GM21529 (cell line): ENCODE measurements around the gene LARP4B.
A peak's percentile ranks its signal among the peaks of the same experiment; 100 is the strongest.
"Not testable (repeated sequence)": the region's sequence is repeated elsewhere in the genome, so short reads cannot be mapped to it uniquely, and the experiment has no call there.

ENCODE experiments used
- ATAC-seq: cut with Tn5 transposase; IDR thresholded peaks from one replicate; pipeline ENCODE4 v1.9.1; 2021; ENCODE audit not compliant: unreplicated experiment

The LARP4B gene

DNA sequence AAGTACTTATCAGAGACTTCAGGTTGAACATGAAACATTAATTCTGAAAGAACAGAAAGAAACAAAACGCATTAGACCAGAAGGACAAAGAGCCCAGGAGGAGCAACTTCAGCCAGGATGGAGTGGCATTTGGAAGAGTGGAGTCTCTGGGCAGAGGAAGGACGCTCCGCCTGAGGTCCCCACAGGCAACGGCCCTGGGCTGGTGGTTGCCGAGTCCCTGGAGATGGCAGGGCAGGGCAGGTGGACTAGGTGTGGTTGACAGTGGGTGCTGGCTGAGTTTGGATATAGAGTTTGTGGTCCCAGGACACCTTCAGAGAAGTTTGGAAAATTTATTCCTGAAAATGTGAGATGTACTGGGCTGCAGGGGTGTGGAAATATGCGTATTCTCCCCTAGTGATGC, 27.4 kb upstream of the LARP4B start:
- no peak for ATAC-seq

DNA sequence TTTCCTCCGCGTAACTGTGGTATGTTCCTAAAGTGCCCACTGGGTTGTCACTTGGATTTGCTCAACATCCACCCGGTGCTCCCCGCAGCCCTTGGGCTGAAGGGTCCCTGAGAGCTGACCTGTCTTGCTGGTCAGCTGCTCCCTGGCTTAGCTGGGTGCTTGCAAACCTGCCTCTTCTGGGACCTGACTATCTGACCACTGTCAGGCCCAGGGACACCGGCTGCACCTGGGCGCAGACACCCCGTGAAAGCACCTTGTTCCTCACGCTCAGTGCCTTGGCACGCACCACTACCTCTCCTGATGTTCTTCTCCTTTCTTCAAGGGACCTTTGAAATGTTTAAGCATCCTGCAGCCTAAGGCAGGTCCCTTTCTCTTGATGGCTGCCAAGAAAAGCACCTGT, 26.6 kb upstream of the LARP4B start:
- ATAC-seq, result no peak

DNA sequence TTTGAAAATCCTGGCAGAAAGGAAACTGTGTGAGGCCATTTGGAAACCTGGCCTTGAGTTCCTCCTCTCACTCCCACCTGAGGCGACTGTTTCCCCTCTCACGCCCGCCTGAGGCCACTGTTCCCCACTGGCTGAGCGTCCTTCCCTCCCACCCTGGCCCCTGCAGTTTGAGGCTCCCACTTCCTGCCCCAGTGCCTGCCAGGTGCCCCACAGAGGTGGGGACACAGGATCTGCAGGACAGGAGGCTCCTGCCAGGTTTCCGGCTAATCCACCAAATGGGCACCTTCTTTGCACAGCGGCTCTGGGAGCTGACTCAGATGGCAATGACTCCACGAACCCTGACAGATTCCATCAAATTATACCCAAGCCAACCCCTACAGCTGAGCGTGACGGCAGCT, 24.3 kb upstream of the LARP4B start:
- no peak for ATAC-seq

DNA sequence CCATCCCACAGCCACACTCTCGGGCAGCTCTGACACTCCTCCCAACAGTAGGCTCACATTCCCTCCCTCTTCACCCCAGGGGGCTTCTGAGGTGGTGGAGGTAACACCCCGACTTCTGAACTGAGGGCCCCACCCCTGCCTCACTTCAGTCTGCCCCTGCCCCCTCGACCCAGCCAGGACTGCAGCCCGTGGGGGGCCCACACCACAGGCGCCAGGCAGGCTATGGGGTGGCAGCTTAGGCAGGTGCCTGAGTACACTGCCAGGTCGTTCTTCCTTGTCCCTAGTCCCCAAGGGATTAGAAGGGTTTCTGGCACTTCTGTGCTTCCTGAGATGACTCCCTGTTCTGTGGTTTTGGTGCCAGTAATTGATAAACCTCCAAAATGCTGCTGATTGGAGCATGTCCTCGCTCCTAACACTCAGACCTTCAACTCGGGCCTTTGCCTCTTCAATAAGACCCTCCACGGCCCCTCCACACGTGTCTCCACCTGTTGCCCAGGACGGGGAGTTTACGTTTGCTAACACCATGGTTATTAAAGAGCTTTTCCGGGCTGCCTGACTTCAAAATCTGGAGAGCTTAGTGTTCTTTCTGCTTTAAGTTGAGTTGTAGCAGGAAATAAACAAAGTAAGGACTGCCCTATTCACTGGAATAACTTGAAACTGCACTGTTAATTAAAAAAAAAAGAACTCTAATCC, 23.8 kb upstream of the LARP4B start:
- ATAC-seq, result no peak

DNA sequence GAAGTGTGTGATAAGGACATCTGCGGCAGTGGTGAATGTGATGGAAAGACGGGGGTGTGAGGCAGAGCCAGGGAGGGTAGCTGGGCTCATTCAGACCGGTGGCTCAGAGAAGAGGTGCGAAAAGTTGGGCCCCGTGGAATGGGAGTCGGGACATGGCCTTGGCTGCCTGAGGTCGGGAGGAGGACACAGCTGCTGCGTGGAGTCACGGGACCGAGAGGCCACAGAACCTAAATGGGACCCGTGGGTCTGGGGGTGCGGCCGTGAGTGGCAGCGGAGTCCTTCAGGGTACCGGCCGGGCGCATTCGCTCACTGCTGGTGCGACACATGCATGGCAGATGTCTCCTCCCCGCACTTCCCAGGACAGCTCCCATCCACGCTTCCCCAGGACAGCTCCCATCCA, 22.9 kb upstream of the LARP4B start:
- ATAC-seq, result no peak

DNA sequence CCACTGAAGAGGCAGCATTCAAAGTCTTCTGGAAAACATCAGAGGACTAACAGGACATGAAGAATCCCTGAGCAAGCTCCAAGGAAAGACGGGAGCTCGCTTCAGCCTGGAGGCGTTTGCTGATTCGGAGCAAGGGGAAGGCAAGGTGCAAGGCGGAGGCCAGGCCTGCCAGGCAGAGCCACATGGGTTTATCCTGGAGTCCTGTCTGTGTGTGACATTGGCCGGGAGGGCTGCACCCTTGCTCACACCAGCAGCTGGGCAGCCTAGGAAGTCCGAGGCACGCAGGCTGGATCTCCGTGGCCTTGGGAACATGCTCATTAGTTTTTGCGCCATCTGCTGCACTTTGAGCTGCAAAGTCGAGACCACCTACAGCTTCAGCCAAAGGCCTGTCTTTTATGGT, 22.3 kb upstream of the LARP4B start:
- ATAC-seq, result no peak

DNA sequence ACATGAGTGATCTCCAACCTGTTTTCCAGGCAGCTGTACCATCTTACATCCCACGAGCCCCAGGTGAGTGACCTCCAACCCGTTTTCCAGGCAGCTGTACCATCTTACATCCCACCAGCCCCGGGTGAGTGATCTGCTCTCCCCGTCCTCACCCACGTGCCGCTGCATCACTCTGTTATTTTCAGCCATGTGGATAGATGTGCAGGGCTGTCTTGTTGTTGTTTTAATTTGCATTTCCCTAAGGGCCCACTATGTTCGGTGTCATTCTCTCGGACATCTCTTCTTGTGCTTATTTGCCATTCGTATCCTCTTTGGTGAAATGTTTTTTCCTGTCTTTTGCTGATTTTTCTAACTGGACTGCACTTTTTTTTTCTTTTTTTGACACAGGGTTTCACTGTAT, 17.9 kb upstream of the LARP4B start:
- no peak for ATAC-seq

DNA sequence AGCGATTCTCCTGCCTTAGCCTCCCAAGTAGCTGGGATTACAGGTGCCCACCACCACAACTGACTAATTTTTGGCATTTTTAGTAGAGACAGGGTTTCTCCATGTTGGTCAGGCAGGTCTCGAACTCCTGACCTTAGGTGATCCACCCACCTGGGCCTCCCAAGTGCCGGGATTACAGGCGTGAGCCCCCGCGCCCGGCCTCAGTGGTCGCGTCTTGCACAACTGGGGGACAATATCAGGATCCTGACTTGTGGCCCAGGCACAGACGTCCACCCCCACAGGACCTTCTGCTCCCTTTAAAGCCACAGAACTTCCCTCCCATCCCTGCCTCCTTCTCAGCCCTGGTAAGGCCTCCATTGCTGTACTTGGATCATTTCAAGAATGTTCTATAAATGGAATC, 16.8 kb upstream of the LARP4B start:
- ATAC-seq, result no peak

DNA sequence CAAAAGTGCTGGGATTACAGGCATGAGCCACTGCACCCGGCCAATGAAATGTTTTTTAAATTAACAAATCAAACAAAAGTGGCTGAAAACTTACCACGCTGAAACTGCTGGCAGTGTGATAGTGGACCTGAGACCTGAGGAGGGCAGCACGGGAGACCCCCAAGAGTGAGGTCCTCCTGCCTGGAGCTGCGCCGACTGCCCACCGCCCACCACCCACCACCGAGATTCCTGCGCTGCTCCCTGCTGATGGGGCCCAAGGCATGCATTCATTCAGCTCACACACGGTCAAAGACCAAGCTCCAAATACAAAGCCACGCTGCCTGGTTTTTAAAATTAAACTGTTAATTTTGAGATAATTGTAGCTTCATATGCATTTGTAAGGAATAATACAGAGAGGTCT, 16.4 kb upstream of the LARP4B start:
- ATAC-seq, result no peak

DNA sequence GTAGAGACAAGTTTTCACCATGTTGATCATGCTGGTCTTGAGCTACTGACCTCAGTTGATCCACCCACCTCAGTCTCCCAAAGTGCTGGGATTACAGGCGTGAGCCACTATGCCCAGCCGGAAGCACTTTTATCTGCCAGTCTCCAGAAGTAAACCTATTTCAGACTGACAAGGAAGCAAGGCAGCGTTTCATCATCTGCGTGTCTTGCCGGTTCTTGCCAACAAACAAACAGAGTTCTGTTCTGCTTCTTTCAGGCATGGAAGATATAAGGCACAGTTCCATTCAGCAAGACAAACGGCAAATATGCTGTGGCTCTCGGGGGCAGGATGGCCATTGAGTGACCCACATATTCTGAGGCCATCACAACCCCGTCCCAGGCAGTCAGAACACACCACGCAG, 15.5 kb upstream of the LARP4B start:
- no peak for ATAC-seq

DNA sequence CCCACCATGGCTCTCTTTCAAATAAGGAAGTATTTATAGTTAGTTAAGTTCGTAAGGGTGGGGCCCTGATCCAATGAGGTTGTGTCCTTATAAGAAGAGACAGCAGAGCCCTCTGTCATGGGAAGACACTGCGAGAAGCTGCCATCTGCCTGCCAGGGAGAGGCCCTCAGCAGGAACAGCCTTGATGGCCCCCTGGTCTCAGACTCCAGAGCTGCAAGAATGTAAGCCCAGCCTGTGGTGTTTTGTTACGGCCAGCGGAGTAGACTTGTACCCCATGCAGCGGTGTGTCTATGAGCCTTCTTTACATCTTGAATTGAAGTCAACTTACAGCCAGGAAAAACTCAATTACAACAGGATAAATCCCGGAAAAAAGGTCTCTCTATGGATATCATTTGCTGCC, 14.3 kb upstream of the LARP4B start:
- ATAC-seq, result no peak

DNA sequence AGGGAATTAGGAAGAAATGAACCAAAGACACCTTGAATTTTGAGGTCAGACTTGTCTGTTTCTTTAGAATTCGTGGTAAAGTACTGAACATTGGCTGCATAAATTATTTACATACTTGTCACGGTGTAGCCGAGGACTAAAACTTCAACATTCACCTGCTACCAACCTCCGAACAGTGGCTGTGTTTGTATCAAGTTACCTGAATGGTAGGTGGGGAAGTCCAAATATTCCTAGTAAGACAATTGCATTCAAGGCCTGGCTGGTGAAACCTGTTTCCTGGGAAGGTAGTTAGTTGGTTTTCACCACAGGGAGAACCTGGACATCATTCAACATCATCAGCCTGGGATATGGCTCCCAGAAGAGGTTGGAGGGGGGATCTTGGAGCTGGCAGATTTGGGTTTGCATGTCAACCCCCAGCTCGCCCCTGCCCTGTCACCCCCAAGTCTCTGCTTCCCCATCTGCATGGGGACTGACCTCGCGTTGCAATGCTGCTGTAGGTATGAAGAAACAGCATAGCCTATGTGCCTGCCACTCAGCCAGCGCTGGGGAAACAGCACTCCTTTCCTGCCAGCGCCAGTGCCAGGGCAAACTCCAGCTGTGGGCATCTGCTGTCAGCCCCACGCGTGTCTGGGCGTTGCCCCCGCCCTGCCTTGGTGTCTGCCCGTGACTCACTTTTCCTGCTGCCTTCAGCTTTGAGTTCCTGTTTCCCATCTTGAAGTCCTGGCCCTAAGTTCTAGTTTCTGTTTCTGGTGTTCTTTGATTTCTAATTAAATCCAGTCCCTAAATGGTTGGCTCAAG, 12.7 kb upstream of the LARP4B start:
- ATAC-seq, result peak; percentile 37

DNA sequence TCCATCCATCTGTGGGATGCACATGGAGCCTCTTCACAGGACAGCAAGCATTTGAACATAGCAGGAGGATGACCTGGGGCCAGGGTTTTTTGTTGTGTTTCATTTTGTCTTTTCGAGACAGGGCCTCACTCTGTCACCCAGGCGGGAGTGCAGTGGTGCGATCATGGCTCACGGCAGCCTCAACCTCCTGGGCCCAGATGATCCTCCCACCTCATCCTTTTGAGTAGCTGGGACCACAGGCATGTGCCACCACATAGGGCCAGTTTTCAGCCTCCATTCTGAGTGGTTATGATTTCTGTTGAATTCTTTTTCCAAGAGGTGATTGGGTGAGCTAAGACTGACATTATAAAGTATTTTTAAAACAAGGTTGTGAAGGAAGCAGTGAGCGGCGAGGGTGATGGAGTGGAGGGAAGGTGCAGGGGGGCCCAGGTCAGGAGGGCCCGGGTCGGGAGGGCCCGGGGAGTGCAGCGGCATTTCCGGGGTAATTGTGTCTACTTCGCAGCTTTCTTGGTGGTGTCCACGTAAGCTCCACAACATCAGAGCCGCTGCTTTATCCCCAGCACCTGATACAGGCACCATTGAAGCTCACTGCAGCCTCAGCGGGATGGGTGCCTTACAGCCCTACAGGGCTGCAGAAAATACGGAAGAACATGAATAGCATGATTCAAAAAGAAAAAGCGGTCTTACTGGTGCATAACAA, 12.0 kb upstream of the LARP4B start:
- peak; percentile 66 for ATAC-seq

DNA sequence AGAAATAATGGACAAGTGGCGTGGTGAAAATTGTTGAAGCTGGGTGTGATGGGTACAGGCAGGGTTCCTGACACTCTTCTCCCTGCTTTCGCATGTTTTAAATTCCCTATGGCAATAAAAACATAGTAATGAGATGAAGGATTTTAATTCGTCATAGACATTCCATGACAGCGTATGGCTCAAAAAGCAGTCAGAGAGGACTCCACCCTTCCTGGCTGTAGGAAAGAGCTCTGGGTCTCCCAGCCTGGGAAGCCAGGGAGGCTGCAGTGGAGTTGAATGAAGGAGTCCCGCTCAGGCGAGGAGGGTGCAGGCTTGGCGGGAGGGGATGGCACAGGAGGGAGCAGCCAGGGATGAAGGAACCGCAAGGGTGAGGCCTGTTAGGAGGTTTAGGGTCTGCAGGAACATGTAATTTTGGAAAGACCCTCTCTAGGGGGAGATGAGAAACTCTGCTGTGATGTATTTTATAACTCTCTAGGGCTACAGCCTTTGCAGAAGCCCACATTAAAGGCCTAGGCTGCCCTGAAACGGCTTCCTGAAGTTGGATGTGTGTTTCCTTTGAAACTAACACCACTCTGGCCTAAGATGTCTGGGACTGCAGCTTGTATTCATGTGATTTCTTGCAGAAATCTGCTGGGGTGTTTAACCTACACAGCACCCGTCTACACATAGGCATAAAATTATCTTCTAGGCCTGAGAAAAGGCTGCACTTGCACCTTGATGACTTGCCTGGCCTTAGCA, 7.6 kb upstream of the LARP4B start:
- no peak for ATAC-seq

DNA sequence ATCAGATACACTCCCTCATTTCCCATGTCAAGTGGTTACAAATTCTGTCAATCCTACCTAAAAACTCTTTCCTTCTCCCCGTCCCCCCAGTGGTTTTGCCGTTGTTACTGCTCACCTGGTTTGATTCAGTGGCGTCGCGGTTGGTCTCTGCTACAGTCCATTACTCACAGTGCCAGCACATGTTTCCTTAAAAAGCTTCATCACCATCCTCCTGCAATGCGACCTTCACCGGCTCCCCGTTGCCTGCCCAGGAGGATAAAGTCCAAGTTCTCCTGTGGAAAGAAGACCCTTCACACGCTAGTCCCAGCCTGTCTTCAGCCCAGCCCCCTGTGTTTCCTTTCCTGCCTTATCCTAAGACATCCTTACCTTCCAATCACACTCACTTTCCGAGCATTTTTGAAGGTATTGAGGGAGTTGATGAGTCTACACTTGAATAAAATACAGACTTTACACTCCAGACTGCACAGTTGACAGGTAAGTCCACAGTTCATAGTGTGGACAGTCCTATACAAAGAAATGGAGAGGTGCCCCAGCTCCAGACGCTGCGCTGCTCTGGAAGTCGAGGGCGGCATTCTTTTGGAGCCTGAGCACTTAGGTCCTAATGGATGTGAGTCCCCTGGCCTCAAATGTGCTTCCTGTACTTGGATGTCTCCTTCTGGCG, 3.4 kb upstream of the LARP4B start:
- ATAC-seq, result no peak

DNA sequence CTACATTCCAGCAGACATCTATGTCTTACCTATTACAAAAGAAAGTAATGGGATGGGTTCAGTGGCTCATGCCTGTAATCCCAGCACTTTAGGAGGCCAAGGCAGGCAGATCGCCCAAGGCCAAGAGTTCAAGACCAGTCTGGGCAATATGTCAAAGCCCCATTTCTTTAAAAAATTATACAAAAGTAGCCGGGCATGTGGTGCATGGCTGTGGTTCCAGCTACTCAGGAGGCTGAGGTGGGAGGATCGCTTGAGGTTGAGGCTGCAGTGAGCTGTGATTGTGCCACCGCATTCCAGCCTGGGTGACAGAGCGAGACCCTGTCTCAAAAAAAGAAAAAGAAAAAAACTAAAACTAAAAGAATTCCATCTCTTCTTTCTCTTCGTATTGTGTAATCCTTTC, 2.7 kb upstream of the LARP4B start:
- ATAC-seq, result not testable (repeated sequence)

DNA sequence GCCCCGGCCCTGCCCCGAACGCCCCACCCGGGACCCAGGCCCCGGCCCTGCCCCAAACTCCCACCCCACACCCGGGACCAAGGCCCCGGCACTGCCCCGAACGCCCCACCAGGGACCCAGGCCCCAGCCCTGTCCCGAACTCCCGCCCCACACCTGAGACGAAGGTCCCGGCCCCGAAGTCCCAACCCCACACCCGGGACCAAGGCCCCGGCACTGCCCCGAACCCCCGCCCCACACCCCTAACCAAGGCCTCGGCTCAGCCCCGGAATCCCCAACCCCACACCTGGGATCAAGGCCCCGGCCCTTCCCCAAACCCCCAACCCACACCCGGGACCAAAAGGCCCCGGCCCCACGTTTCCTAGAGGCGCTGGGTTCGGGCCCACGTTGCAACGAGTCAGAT, 1.1 kb upstream of the LARP4B start:
- ATAC-seq, result no peak

DNA sequence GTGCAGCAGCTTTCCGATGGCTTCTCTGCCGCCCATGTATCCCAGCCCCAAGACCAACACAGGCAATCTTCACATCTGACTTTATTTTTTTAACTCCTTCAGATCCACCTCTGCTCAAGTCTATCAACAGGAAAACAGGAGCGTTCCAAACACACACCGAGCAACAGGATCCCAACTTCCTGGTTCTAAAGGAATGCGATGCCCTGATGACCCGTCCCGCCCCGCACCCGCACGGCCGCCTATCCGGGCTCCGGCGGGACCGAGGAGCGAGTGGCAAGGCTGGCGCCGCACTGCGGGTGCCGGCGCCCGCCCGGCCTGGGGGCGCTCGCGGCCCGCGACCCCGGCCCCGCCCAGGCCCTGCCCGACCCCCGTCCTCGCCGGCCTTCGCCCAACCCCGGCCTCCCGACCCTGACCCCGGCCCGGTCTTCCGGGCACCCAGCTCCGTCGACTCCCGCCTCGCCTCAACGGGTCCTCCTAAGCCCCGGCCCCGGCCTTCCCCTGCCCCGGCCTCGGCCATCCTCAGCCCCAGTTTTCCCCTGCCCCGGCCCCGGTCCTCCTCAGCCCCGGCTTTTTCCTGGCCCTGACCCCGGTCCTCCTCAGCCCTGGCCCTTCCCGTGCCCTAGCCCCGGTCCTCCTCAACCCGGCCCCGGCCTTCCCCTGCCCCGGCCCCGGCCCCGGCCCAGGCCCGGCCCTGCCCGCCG, 730 bp downstream of the LARP4B start:
- ATAC-seq, result no peak

DNA sequence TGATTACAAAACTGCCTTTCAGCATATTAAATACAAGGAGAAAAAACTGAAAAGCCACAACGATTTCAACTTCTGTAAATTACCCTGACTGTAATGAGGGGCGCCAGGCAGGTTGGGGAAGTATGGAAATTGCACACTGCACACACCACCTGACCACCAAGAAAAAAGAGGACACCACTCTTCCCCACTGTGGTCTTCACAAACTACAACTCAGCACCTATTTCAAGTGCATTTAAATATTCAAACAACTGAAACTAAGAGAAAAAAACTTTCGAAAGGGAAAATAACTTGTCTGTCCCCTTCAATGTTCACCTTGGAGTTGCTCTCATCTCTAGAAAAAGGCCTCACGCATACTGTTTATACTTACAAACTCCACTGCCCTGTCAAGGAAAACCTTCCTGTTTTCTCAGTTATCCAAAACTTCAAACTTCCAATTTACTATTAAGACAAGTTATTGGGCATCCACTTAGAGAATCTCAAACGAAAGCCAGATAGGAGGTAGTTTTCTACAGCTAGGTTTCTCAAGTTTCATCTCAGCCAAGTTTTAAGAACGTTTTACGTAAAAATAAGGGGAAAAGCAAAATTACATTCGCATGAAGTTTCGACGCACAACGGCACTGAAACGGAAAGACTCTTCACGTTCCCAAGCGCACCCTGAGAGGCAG, 1.4 kb downstream of the LARP4B start:
- peak; percentile 33 for ATAC-seq

DNA sequence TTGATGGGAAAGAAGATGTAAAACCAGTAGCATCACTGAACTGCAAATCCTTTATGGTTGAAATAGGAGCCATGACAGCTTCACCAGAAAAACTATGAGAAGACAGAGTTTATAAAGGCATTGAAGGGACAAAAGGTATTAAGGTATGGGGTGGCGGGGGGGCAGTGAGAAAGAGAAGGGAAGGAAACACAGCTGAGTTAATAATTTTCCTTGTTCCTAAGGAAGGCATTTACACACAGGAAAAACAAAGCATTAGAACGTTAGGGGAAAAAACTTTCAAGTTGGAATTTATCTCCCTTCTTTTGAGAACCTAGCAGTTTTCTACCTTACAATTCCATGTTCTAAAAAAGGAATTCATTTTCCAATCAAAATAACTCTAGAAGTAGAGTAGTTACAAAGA, 4.4 kb downstream of the LARP4B start:
- ATAC-seq, result no peak
